ENCODE measurements around the gene CAMTA1.

DNA sequence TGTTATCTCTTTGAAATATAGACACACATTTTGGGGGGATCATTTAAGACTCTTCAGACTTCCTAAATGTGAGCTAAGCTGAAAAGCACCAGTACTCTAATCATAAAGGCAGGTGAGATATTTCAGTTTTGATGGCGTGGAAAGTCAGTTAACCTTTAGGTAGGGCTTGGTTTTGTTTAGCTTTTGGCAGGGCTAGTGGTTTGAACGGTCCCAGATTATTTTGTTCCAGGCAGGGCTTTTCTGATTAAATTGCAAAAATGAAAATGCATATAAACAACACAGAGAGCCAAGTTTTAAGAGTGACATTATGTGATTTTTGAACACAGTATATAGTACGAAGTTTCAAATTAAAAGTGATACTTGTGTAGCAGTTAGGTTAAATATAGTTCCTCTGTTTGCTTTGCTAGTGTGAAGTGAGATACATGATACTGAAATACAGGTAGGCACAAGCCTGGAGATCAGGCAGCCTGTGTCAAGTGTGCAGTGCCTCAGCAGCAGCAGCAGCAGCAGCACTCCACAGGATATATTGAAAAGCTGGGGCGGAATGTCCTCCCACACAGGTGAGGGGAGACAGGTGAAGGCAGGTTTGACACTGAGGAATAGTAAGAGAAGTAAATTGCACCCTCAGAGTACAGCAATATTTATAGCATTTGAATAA lies 47.4 kb downstream of the CAMTA1 start:
- TF ChIP-seq ARNT (IDR thresholded peaks at IDR 0.05) (no peak), HDGF (IDR thresholded peaks at IDR 0.05; ENCODE audit: borderline replicate concordance) (no peak)
